ENCODE data around the gene GJA1. TPM values are rescaled to one million over a fixed set of nuclear protein-coding genes. Genes with fewer than 3 reads are reported as not detected.

GJA1 gene
- total and polyA plus RNA-seq, 2 of the 4 experiments (the other 2 are of a cell fraction), result 180 to 323 TPM

DNA sequence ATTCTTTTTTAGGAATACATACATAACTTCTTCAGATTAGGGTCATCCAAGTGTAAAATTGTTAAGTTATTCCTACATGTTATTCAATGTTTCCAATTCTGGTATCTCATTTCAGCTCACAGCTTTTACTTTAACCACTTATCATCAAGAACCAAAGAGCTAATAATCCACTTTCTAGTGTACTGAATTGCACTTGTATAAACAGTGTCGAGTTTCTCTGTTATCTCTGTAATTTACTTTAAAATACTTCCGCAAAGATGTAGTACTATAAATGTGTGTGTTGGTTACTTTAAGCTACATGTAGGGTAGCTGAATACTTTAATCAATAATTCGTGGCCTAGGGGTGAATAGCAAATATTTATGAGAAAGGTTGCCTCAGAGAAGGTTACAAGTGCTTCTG, 8.8 kb upstream of the GJA1 start:
- H2AK5ac ChIP-seq (ENCODE audit: low read depth, low read length), result no peak overlapping the region
- H2BK5ac ChIP-seq (ENCODE audit: low read depth, low read length, poor library complexity, severe bottlenecking), result no peak overlapping the region
- BruUV-seq (replicated peaks), result no TSS peak
- H3K56ac ChIP-seq (ENCODE audit: extremely low read depth, insufficient read depth, low read length), result no peak overlapping the region
- H3K9me1 ChIP-seq (ENCODE audit: insufficient read depth, low read length), result no peaks in the 10 kb centered on the region
- H3K9ac ChIP-seq (ENCODE audit: low read depth, low read length), result no peak overlapping the region
- no peak overlapping the region for H2BK20ac ChIP-seq (ENCODE audit: low read depth, low read length)
- no peak overlapping the region for H2BK120ac ChIP-seq (ENCODE audit: low read depth, low read length)
- DNase-seq, result no peak
- no peak overlapping the region for H4K91ac ChIP-seq (ENCODE audit: insufficient read depth, low read depth, low read length)
- H3K4me3 ChIP-seq (ENCODE audit: insufficient read depth, low read depth, low read length), result no peak overlapping the region
- dilution Hi-C loops (cut with HindIII; ENCODE audit: low sequenced_read_pairs, unreplicated experiment) (no loop called here), intact Hi-C loops (cut with micrococcal nuclease) (no loop called here), in situ Hi-C loops (cut with MboI; ENCODE audit: low sequenced_read_pairs) (loop anchor here (5.0 kb wide), 1 partner anchor 616 kb away; no protein-coding TSS in a partner anchor)
- no peaks in the 10 kb centered on the region for H3K79me1 ChIP-seq (ENCODE audit: low read depth in 1 of 2, low read length in 2 of 2)
- H4K5ac ChIP-seq (ENCODE audit: low read depth, low read length), result no peak overlapping the region
- H2AFZ ChIP-seq (replicated peaks; ENCODE audit: low read length, poor library complexity), result no peak overlapping the region
- no peak overlapping the region for H2AK9ac ChIP-seq (replicated peaks; ENCODE audit: low read depth, low read length, poor library complexity)
- POLR2A ChIA-PET (ENCODE audit: unreplicated experiment), result no interaction called here
- no peak overlapping the region for H3K4me2 ChIP-seq (ENCODE audit: low read depth, low read length)
- H3K36me3 ChIP-seq (ENCODE audit: control insufficient read depth, insufficient read depth, low read length), result no peaks in the 10 kb centered on the region
- WGBS, 2 experiments (ENCODE audit: extremely low coverage in 2 of 2, insufficient read length in 1 of 2), result no CpG with 5 or more reads among the region's 3 CpGs
- H4K20me1 ChIP-seq (ENCODE audit: insufficient read depth, low read length), result no peaks in the 10 kb centered on the region
- no peak for TF ChIP-seq NFE2L2 (IDR thresholded peaks at IDR 0.05; ENCODE audit: low read depth, low read length)
- TF ChIP-seq RAD21 (IDR thresholded peaks at IDR 0.05; ENCODE audit: low read length), result no peak
- TF ChIP-seq CHD1 (IDR thresholded peaks at IDR 0.05; ENCODE audit: low read depth, low read length), result no peak
- ATAC-seq (ENCODE audit: low read depth), result no peak
- no peak overlapping the region for H3K4ac ChIP-seq (ENCODE audit: low read depth, low read length)
- H3K27ac ChIP-seq (ENCODE audit: insufficient read depth, low read length), result no peak overlapping the region
- no peak overlapping the region for H3K14ac ChIP-seq (replicated peaks; ENCODE audit: low read depth, low read length)
- no peak overlapping the region for H4K8ac ChIP-seq (ENCODE audit: low read depth in 2 of 2, low read length in 2 of 2)
- H2BK15ac ChIP-seq (ENCODE audit: low read depth, low read length), result no peak overlapping the region
- H3K23ac ChIP-seq (ENCODE audit: low read depth, low read length), result no peak overlapping the region
- no peak overlapping the region for H3K18ac ChIP-seq (ENCODE audit: low read depth, low read length)
- no peaks in the 10 kb centered on the region for H3K4me1 ChIP-seq (ENCODE audit: control insufficient read depth, insufficient read depth, low read length)
- CTCF ChIA-PET, result no interaction called here
- H3K27me3 ChIP-seq (ENCODE audit: control insufficient read depth, insufficient read depth, low read length), result no peaks in the 10 kb centered on the region
- no peaks in the 10 kb centered on the region for H3K9me3 ChIP-seq (ENCODE audit: control insufficient read depth, insufficient read depth, low read length)

All from IMR-90 (cell line).